PC-9 (cell line): ENCODE data around the gene METTL6.

Experiments
- EZH2 ChIP-seq: fragments of 200-600 bp; sonication (generic); IDR thresholded peaks from 2 replicates; pipeline ENCODE4 v1.8.0; 2017; ENCODE audit warnings: antibody characterized with exemption, low read depth
- TF ChIP-seq, protein P1 (sequence below): fragments of 200-600 bp; sonication (generic); conservative IDR thresholded peaks from 2 replicates; pipeline ENCODE4 v1.6.1; 2017; ENCODE audit warnings: mixed run types, antibody characterized with exemption, mild to moderate bottlenecking, moderate library complexity

DNA sequence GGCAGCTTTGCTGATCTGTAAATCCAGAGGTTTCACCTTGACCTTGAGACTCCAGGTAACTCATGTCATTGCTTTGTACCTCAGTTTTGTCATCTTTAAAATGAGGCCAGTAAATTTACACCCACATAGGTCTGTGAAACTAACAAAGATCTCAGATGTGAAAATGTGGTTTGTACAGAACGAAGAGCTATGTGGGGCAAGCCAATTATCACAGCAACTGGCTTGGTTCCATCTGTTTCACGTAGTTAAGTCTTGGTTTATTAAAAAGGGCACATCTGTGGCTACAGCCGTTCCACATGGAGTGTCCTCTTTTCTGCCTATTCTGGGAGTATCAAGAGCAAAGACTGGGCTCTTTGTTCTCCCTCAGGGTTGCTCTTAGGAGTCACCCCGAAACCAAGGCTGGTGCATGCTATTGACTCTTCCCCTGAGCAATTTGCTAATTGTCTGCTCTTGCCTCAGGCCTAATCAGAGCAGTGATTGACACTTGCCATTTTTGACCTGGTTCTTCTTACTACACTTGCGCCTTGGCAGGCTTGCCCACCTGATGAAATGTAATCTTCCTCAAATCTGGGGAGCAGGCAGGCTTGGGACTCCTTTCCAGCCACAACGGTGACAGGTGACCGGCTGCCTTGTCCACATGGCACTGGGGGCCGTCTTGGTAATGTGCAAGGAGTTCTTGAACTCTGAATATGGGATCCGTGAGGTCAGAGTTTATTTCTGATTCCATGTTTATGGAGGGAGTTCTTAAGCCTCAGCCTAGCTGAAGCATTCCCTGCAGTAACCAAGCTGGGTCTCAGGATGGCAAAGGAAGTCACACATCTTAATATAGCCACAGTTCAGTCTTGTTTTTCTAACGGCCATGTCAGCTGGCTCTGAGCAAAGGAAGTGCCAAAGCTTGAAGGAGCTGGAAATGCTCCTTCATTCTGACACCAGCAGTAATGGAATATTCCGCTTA lies 40.2 kb upstream of the METTL6 start:
- TF ChIP-seq, protein P1, sequence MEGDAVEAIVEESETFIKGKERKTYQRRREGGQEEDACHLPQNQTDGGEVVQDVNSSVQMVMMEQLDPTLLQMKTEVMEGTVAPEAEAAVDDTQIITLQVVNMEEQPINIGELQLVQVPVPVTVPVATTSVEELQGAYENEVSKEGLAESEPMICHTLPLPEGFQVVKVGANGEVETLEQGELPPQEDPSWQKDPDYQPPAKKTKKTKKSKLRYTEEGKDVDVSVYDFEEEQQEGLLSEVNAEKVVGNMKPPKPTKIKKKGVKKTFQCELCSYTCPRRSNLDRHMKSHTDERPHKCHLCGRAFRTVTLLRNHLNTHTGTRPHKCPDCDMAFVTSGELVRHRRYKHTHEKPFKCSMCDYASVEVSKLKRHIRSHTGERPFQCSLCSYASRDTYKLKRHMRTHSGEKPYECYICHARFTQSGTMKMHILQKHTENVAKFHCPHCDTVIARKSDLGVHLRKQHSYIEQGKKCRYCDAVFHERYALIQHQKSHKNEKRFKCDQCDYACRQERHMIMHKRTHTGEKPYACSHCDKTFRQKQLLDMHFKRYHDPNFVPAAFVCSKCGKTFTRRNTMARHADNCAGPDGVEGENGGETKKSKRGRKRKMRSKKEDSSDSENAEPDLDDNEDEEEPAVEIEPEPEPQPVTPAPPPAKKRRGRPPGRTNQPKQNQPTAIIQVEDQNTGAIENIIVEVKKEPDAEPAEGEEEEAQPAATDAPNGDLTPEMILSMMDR, result no peak
- no peak for TF ChIP-seq EZH2
